ENCODE measurements around the gene NLN. TPM values are rescaled to one million over a fixed set of nuclear protein-coding genes. Genes with fewer than 3 reads are reported as not detected.
"Not testable (repeated sequence)": the region's sequence is repeated elsewhere in the genome, so short reads cannot be mapped to it uniquely, and the experiment has no call there.

The NLN gene
- 10.9 and 14.2 TPM in 2 replicates for total RNA-seq

GRCh38 chr5:65721720-65722574 lies at the start of gene NLN, which contains the start of gene SGTB:
Gene NLN (plus strand): TSS chr5:65722205. CDS start chr5:65722374, 169 bp downstream.
Gene SGTB (minus strand): TSS chr5:65722109. CDS start chr5:65720807, 1,302 bp downstream.
- intact Hi-C loops (cut with micrococcal nuclease) = loop anchor here (1.0 to 5.0 kb wide), 6 partner anchors 98 to 450 kb away; partner anchors contain the start of genes ADAMTS6, SREK1 and TRIM23

GRCh38 chr5:65672796-65673195 lies 49.2 kb upstream of the NLN start:
- intact Hi-C loops (cut with micrococcal nuclease) = no loop called here

- intact Hi-C loops (cut with micrococcal nuclease) = no loop called here
Measured at GRCh38 chr5:65674749-65675148, 47.3 kb upstream of the NLN start.

- intact Hi-C loops (cut with micrococcal nuclease) = not testable (repeated sequence)
Measured at GRCh38 chr5:65676056-65676455, 45.9 kb upstream of the NLN start.

- intact Hi-C loops (cut with micrococcal nuclease) = no loop called here
Measured at GRCh38 chr5:65682148-65682547, 39.9 kb upstream of the NLN start.

GRCh38 chr5:65693121-65693520 lies 28.9 kb upstream of the NLN start:
- intact Hi-C loops (cut with micrococcal nuclease) = no loop called here

GRCh38 chr5:65695162-65695755 lies 26.7 kb upstream of the NLN start:
- intact Hi-C loops (cut with micrococcal nuclease) = no loop called here

- intact Hi-C loops (cut with micrococcal nuclease) = no loop called here
Measured at GRCh38 chr5:65695896-65696295, 26.1 kb upstream of the NLN start.

GRCh38 chr5:65696892-65697291 lies 25.1 kb upstream of the NLN start:
- intact Hi-C loops (cut with micrococcal nuclease) = no loop called here

- intact Hi-C loops (cut with micrococcal nuclease) = no loop called here
Measured at GRCh38 chr5:65699338-65699737, 22.7 kb upstream of the NLN start.

GRCh38 chr5:65702036-65702435 lies 20.0 kb upstream of the NLN start:
- intact Hi-C loops (cut with micrococcal nuclease) = no loop called here

- intact Hi-C loops (cut with micrococcal nuclease) = no loop called here
Measured at GRCh38 chr5:65704621-65705239, 17.3 kb upstream of the NLN start.

- intact Hi-C loops (cut with micrococcal nuclease) = no loop called here
Measured at GRCh38 chr5:65707663-65708062, 14.3 kb upstream of the NLN start.

- intact Hi-C loops (cut with micrococcal nuclease) = no loop called here
Measured at GRCh38 chr5:65708145-65708544, 13.9 kb upstream of the NLN start.

GRCh38 chr5:65718576-65719310 lies 3.3 kb upstream of the NLN start:
- intact Hi-C loops (cut with micrococcal nuclease) = no loop called here

GRCh38 chr5:65721050-65721719 lies 820 bp upstream of the NLN start:
- intact Hi-C loops (cut with micrococcal nuclease) = loop anchor here (1.0 to 5.0 kb wide), 2 partner anchors 159 to 451 kb away; no protein-coding TSS in a partner anchor

GRCh38 chr5:65722575-65723403 lies 784 bp downstream of the NLN start:
- intact Hi-C loops (cut with micrococcal nuclease) = loop anchor here (1.0 to 5.0 kb wide), 5 partner anchors 98 to 450 kb away; partner anchors contain the start of genes ADAMTS6, SREK1 and TRIM23

GRCh38 chr5:65727491-65728156 lies 5.6 kb downstream of the NLN start:
- intact Hi-C loops (cut with micrococcal nuclease) = no loop called here

GRCh38 chr5:65728218-65728617 lies 6.2 kb downstream of the NLN start:
- intact Hi-C loops (cut with micrococcal nuclease) = no loop called here

Measured in T-helper 2 cell treated with Interferon-gamma antibody and Interleukin-4, amounts not matched to agents 100 ng/mL and 5 ng/mL, for 36 hours (primary cell).